ENCODE measurements around the gene AGK.

DNA sequence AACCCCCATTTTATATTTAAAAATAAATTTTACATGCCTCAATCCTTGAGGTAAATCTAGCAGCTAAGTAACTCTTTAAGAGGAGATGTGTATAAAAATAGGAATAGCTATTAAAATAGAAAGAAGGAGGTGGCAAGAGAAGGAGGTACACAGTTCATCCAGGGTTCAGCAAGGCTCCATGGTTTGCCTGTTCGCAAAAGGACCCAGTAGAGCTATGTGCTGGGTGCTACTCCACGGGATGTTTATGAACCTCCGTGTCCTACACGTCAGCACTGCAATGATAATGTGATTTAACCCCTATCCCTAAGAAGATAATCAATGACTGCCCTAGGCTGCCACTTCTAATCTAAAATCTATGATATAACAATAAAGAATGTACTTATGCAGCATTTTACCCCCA, 151.7 kb downstream of the AGK start:
- TF ChIP-seq, protein P1, sequence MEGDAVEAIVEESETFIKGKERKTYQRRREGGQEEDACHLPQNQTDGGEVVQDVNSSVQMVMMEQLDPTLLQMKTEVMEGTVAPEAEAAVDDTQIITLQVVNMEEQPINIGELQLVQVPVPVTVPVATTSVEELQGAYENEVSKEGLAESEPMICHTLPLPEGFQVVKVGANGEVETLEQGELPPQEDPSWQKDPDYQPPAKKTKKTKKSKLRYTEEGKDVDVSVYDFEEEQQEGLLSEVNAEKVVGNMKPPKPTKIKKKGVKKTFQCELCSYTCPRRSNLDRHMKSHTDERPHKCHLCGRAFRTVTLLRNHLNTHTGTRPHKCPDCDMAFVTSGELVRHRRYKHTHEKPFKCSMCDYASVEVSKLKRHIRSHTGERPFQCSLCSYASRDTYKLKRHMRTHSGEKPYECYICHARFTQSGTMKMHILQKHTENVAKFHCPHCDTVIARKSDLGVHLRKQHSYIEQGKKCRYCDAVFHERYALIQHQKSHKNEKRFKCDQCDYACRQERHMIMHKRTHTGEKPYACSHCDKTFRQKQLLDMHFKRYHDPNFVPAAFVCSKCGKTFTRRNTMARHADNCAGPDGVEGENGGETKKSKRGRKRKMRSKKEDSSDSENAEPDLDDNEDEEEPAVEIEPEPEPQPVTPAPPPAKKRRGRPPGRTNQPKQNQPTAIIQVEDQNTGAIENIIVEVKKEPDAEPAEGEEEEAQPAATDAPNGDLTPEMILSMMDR (IDR thresholded peaks at IDR 0.05; ENCODE audit: insufficient read depth, low read length), result no peak
- TF ChIP-seq SPI1 (IDR thresholded peaks at IDR 0.05; ENCODE audit: borderline replicate concordance, low read depth) (no peak), POLR2AphosphoS5 (IDR thresholded peaks at IDR 0.05; ENCODE audit: low read depth) (no peak), REST (IDR thresholded peaks at IDR 0.05; ENCODE audit: insufficient replicate concordance, low read depth) (no peak), GABPA (IDR thresholded peaks at IDR 0.05; ENCODE audit: low read depth) (no peak)

All from HL-60 (cell line).